SK-N-SH treated with all-trans-retinoic acid at 6 μM for 48 hours (cell line): ENCODE results near the gene SSR4.

ENCODE experiments used
- ARNTL ChIP-seq: fragments of 450-650 bp; formaldehyde crosslinking; IDR thresholded peaks from 2 replicates; pipeline ENCODE4 v1.5.0; 2020; ENCODE audit warnings: low read depth, mild to moderate bottlenecking, moderate library complexity, borderline replicate concordance
- BACH2 ChIP-seq: fragments of 250-450 bp; sonication (Bioruptor Pico); IDR thresholded peaks from 2 replicates; pipeline ENCODE4 v1.9.0; 2021; ENCODE audit warnings: mild to moderate bottlenecking, borderline replicate concordance
- GLIS3 ChIP-seq: fragments of 250-450 bp; sonication (Bioruptor Pico); IDR thresholded peaks from 2 replicates; pipeline ENCODE4 v1.5.0; 2020; ENCODE audit warnings: mild to moderate bottlenecking, moderate library complexity
- ISL1 ChIP-seq: fragments of 250-450 bp; sonication (Bioruptor Pico); IDR thresholded peaks from 2 replicates; pipeline ENCODE4 v2.1.2; 2022; ENCODE audit warnings: mild to moderate bottlenecking, moderate library complexity
- OSR1 ChIP-seq: fragments of 250-450 bp; sonication (Bioruptor Pico); IDR thresholded peaks from 2 replicates; pipeline ENCODE4 v1.8.0; 2022; ENCODE audit warnings: moderate library complexity, mild to moderate bottlenecking, inconsistent platforms
- ZC3H10 ChIP-seq: fragments of 250-450 bp; sonication (Bioruptor Pico); IDR thresholded peaks from 2 replicates; pipeline ENCODE4 v1.5.1; 2021; ENCODE audit warnings: mild to moderate bottlenecking, moderate library complexity
- ZFP3 ChIP-seq: fragments of 250-450 bp; sonication (Bioruptor Pico); IDR thresholded peaks from 2 replicates; pipeline ENCODE4 v1.5.0; 2020; ENCODE audit warnings: mild to moderate bottlenecking, moderate library complexity
- ZFP30 ChIP-seq: fragments of 450-650 bp; formaldehyde crosslinking; IDR thresholded peaks from 2 replicates; pipeline ENCODE4 v1.5.0; 2022; ENCODE audit warnings: mild to moderate bottlenecking, moderate library complexity
- ZNF70 ChIP-seq: fragments of 450-650 bp; formaldehyde crosslinking; IDR thresholded peaks from 2 replicates; pipeline ENCODE4 v1.5.0; 2020; ENCODE audit warnings: mild to moderate bottlenecking, moderate library complexity
- ZNF8 ChIP-seq: fragments of 450-650 bp; formaldehyde crosslinking; IDR thresholded peaks from 2 replicates; pipeline ENCODE4 v1.5.0; 2020; ENCODE audit warnings: mild to moderate bottlenecking, moderate library complexity

DNA sequence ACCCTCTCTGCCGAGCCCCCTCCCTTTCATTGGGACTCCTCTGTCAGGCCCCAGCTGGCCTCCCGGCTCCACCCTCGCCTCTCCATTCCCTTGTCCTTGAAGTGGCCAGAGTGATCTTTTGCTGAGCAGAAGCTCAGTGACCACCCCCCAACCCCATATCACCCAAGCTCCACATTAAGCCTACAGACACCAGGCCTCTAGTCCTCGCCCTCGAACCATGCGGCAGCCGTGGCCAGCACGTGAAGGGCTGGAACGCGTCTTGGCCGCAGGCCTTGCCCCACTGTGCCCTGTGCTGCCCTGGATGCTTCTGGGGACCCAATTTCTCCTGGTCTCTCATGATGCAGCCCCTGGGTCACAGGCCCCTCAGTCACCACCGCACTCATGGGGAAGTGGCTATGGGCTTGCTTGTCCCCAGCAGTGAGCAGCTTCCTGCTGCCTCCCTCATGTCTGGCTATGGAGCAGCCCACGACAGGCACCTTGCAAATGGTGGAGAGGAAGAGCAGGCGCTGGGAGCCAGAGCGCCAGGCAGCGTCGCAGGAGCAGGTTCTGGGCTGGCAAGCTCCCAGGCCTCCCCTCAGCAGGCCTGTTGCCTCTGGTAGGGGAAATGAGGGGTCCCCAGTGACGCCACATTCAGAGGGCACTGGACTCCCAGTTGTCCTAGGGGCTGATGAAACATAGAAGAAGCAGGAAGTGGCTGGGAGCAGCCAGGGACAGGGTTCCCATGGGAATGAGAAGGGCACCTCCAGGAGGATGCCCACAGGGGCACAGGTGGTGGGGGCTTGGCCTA is 14.4 kb upstream of the SSR4 start:
- TF ChIP-seq ZNF70 (CRISPR knock-in tag) = no peak
- no peak for TF ChIP-seq ZNF8 (CRISPR knock-in tag)
- no peak for TF ChIP-seq OSR1 (CRISPR knock-in tag)
- no peak for TF ChIP-seq ARNTL (CRISPR knock-in tag)
- TF ChIP-seq BACH2 (CRISPR knock-in tag) = no peak
- TF ChIP-seq ISL1 (CRISPR knock-in tag) = no peak
- TF ChIP-seq ZFP3 (CRISPR knock-in tag) = no peak
- TF ChIP-seq ZFP30 (CRISPR knock-in tag) = no peak
- TF ChIP-seq GLIS3 (CRISPR knock-in tag) = no peak
- TF ChIP-seq ZC3H10 (CRISPR knock-in tag) = no peak
